ENCODE data around the gene TIAM2.
A peak's percentile ranks its signal among the peaks of the same experiment; 100 is the strongest.

Gene TIAM2

DNA sequence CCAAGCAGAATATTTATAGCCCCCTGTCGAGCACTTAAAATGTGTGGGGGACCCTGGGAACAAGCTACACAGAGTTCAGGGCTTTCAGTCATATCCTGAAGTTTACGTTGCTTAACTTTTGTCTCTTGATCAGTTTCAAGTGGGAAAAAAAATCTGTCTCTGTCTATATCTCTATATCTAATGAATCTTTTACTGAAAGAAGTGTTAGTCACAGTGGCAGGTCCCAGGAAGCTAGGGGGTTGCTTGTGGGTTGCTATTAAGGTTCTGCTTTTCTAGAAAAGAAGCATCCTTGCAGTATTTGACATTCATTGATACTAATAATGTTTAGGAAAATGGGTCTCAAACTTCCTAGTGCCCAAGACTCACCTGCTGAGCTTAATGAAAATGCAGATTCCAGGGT lies 192.0 kb downstream of the TIAM2 start:
- TF ChIP-seq, protein P1, sequence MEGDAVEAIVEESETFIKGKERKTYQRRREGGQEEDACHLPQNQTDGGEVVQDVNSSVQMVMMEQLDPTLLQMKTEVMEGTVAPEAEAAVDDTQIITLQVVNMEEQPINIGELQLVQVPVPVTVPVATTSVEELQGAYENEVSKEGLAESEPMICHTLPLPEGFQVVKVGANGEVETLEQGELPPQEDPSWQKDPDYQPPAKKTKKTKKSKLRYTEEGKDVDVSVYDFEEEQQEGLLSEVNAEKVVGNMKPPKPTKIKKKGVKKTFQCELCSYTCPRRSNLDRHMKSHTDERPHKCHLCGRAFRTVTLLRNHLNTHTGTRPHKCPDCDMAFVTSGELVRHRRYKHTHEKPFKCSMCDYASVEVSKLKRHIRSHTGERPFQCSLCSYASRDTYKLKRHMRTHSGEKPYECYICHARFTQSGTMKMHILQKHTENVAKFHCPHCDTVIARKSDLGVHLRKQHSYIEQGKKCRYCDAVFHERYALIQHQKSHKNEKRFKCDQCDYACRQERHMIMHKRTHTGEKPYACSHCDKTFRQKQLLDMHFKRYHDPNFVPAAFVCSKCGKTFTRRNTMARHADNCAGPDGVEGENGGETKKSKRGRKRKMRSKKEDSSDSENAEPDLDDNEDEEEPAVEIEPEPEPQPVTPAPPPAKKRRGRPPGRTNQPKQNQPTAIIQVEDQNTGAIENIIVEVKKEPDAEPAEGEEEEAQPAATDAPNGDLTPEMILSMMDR (IDR thresholded peaks at IDR 0.05; ENCODE audit: low read depth, low read length): no peak
- no peak overlapping the region for H3K4me3 ChIP-seq (replicated peaks in 1 of 2; ENCODE audit: low read depth in 2 of 2, low read length in 2 of 2)
- DNase-seq (ENCODE audit: low read depth in 2 of 2): no peak

DNA sequence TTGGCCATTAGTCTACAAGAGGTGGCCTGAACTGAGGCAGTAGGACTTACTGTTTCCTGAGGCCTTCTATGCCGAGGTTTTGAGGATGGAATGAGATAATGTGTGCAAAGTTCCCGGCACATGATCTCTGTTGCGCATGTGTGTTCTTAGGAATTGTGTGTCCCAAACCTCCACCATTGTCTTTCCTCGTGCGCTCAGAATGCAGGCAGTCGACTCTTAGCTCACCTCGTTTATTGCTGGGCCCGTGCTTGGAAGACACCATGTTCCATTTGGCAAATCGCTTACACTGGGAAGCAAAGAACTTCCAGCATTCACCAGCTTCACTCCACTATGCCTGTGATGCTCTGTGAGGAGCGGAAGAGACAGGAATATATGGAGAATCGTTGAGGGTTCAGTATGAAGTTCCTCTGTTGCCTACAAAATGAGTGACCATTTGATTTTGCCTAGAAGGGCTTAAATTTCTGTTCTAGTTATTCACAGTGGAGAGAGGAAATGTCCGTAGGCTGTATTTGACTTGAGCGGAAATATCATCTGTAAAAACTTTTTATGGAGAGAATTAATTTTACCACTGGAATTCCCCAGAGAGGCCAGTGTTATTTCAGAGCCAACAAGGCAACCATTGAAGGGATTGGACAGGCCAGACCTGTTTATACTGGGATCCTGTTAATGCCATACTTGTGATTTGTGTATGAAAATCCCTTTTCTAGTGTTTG lies 193.0 kb downstream of the TIAM2 start:
- H3K4me3 ChIP-seq (replicated peaks in 1 of 2; ENCODE audit: low read depth in 2 of 2, low read length in 2 of 2): no peak overlapping the region

DNA sequence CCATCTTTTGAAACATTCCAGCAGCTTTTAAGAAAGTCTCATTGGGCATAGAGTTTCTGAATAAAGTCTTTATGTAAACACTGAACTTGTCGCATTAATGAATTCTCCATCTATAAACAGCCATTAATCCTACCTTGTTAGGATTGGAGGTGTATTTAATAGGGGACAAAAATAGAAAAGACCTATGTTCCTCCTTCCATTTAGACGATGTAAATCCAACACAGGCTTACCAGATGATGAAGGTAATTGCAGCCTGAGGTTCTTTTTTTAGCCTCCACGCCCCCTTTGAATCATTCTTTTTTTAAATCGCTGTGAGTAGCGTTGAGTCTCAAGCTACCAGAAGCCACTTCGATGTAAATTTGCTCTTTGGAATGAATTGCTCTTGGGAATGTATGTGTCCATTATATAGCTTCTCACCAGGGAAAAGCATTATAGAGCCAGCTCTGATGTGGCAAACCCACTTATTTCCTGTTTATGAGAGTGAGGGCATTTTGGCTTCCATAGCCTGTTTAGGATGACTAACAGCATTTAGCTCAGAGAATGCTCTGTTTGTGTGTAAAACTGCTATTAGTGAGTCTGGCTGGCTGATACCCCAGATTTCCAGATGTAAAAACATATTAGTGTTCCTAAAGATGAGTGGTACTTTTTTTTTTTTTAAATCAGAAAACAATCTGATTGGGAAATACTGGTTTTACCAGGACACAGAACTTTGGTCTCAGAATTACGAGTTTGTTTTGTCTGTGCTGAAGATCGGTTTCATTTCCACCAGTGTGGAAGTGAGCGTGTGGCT lies 193.8 kb downstream of the TIAM2 start:
- DNase-seq (ENCODE audit: low read depth in 2 of 2): peak; percentile 90 to 98
- TF ChIP-seq, protein P1 (IDR thresholded peaks at IDR 0.05; ENCODE audit: low read depth, low read length): no peak
- peak overlapping the region in 1 of 2 donors; percentile 13 for H3K4me3 ChIP-seq (replicated peaks in 1 of 2; ENCODE audit: low read depth in 2 of 2, low read length in 2 of 2)

More for the DNA sequence above, 193.0 kb downstream of the TIAM2 start:
- TF ChIP-seq, protein P1 (IDR thresholded peaks at IDR 0.05; ENCODE audit: low read depth, low read length): no peak
- peak; percentile 31 to 59 for DNase-seq (ENCODE audit: low read depth in 2 of 2)

DNA sequence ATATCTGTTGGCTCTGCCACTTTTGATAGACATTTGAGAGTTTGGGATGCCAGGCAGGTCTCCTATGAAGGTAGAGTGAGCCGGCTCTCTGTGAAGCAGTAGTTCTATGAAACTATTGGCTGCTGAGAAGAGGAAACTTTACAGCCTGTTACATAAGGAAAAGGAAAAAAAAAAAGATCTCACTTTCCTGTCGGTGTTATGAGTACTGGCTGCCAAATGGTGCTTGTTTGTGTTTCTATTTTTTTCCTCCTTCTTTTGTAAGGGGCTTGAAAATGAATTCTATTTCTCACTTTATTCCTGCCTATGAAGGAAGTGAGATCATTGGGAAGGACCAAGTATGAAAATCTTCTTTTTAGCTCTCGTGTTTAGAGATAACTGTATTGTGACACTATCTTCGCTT lies 195.6 kb downstream of the TIAM2 start:
- no peak for DNase-seq (ENCODE audit: low read depth in 2 of 2)
- TF ChIP-seq, protein P1 (IDR thresholded peaks at IDR 0.05; ENCODE audit: low read depth, low read length): no peak

DNA sequence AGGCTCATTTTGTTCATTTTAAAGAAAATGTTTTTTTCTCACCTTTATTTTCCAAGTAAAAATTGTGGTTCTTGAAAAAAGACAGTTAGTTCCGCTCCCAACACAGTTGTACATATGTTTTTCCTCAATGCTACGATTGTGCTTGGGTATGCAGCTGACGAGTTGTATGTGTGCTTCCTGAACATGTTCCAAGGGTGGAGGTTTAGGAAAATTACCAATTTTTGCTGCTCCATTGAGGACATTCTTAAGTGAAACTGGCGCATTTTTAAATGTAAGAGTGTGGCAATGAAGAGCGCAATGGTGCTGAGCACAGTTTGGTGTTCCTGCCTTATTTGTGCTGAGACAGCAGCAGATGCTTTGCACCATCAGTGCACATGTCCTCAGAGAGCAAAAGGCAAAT lies 198.4 kb downstream of the TIAM2 start:
- TF ChIP-seq, protein P1 (IDR thresholded peaks at IDR 0.05; ENCODE audit: low read depth, low read length): no peak
- no peak overlapping the region for H3K4me3 ChIP-seq (replicated peaks in 1 of 2; ENCODE audit: low read depth in 2 of 2, low read length in 2 of 2)
- no peak for DNase-seq (ENCODE audit: low read depth in 2 of 2)

More for the DNA sequence above, 195.6 kb downstream of the TIAM2 start:
- H3K4me3 ChIP-seq (replicated peaks in 1 of 2; ENCODE audit: low read depth in 2 of 2, low read length in 2 of 2): no peak overlapping the region

DNA sequence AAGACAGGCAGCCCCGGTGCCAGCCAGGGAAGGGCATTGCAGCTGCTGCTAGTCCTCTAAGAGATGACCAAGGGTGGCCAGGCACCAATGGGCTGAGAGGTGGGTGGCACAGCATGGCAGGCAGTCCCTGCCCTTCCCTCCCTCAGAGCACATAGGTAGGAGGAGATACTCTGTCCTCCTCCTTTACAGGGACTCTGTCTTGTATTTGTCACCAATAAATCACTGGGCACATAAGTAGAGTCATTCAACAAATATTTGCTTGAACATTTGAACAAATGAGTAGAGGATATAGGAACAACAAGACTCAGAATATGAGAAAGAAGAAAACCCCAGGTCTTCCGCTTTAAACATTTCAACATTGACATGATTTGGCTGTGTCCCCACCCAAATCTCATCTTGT lies 199.3 kb downstream of the TIAM2 start:
- no peak for DNase-seq (ENCODE audit: low read depth in 2 of 2)
- no peak overlapping the region for H3K4me3 ChIP-seq (replicated peaks in 1 of 2; ENCODE audit: low read depth in 2 of 2, low read length in 2 of 2)
- TF ChIP-seq, protein P1 (IDR thresholded peaks at IDR 0.05; ENCODE audit: low read depth, low read length): no peak

Measured in cardiac fibroblast (primary cell).